Large intestine (tissue), 3 donors: ENCODE data around the gene LCN12. TPM values are rescaled to one million over a fixed set of nuclear protein-coding genes. Genes with fewer than 3 reads are reported as not detected.

ENCODE experiments used
- DNase-seq, 2 donors: peaks; one replicate each; pipeline versions ENCODE4 v3.0.0 to v3.0.0-alpha.2; 2013
- H3K27ac ChIP-seq: one replicate; pipeline ENCODE4 v1.5.1; 2013; ENCODE audit warnings: low read length
- H3K27me3 ChIP-seq: 2 replicates; pipeline ENCODE4 v1.6.1; 2013; ENCODE audit warnings: low read length; ENCODE audit not compliant: control insufficient read depth, insufficient read depth
- H3K36me3 ChIP-seq: 2 replicates; pipeline ENCODE4 v1.6.1; 2013; ENCODE audit warnings: low read length; ENCODE audit not compliant: control insufficient read depth, insufficient read depth
- H3K4me1 ChIP-seq: one replicate; pipeline ENCODE4 v1.6.1; 2013; ENCODE audit warnings: low read length; ENCODE audit not compliant: control insufficient read depth, insufficient read depth
- H3K4me3 ChIP-seq: one replicate; pipeline ENCODE4 v1.5.1; 2013; ENCODE audit warnings: low read length
- H3K9me3 ChIP-seq: one replicate; pipeline ENCODE4 v1.6.1; 2013; ENCODE audit warnings: mild to moderate bottlenecking, low read depth, low read length, moderate library complexity; ENCODE audit not compliant: control insufficient read depth
- WGBS: methylation state at CpG from one replicate; pipeline ENCODE4 v1.1.5; 2013; ENCODE audit warnings: low lambda C conversion rate; ENCODE audit not compliant: insufficient coverage; 5-methylcytosine and 5-hydroxymethylcytosine counted together
- polyA plus RNA-seq: library from polyadenylated mRNA; unstranded; fragments of 120-200 nt; gene quantifications from one replicate; pipeline ENCODE4 v1.2.1, GENCODE V29; 2013

Gene LCN12
- polyA plus RNA-seq, 1 donor = 121 TPM

DNA sequence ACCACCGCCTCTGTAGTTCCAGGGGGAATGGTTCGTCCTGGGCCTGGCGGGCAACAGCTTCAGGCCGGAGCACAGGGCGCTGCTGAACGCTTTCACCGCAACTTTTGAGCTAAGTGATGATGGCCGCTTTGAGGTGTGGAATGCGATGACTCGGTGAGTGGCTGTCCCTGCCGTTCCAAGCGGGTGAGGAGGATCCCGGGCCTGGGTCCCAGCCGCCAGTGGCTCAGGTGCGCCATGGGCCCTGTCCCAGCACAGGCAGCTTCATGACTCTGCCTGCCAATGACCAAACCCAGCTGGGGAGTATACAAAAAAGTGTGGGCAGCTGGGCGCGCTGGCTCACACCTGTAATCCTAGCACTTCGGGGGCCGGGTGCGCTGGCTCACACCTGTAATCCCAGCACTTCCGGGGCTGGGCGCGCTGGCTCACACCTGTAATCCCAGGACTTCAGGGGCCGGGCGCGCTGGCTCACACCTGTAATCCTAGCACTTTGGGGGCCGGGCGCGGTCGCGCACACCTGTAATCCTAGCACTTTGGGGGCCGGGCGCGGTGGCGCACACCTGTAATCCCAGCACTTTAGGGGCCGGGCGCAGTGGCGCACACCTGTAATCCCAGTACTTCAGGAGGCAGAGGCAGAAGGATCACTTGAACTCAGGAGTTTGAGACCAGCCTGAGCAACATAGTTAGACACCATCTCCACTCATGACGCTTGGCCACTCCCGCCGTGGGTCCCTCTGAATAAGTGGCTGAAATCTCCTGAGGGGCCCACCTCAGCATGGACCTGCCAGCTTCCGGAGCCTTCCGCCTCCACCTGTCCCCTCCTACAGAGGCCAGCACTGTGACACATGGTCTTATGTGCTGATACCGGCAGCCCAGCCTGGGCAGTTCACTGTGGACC, 1.1 kb downstream of the LCN12 start:
- peaks cover 6% of the 10 kb centered on the region for H3K36me3 ChIP-seq
- peaks cover 5% of the 10 kb centered on the region for H3K9me3 ChIP-seq
- no peaks in the 10 kb centered on the region for H3K27me3 ChIP-seq
- no peak overlapping the region for H3K4me3 ChIP-seq
- no CpG with 5 or more reads among the region's 44 CpGs for WGBS
- no peak overlapping the region for H3K27ac ChIP-seq
- DNase-seq = no peak
- H3K4me1 ChIP-seq = peaks cover 29% of the 10 kb centered on the region

DNA sequence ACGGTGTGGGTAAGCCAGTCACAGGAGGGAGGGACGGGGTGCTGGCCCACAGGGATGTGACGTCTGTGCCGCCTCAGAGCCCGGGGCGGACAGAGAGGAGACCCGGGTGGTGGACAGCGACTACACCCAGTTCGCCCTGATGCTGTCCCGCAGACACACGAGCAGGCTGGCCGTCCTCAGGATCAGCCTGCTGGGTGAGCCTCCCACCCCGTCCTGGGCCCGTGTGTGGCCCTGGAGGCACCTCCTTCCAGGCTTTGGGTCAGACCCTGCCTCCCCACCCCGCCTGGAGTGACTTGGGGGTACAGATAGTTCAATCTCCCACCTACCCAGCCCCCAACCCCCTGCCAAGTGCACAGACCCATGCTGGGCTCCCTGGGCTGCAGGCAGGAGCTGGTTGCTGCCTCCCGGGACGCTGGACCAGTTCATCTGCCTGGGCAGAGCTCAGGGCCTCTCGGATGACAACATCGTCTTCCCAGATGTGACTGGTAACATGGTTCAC, 1.7 kb downstream of the LCN12 start:
- DNase-seq = no peak
- Histone ChIP-seq H3K4me3 (no peak overlapping the region), H3K9me3 (peaks cover 5% of the 10 kb centered on the region), H3K27me3 (no peaks in the 10 kb centered on the region), H3K36me3 (peaks cover 6% of the 10 kb centered on the region), H3K27ac (no peak overlapping the region), H3K4me1 (peaks cover 26% of the 10 kb centered on the region)
- WGBS = no CpG with 5 or more reads among the region's 19 CpGs

DNA sequence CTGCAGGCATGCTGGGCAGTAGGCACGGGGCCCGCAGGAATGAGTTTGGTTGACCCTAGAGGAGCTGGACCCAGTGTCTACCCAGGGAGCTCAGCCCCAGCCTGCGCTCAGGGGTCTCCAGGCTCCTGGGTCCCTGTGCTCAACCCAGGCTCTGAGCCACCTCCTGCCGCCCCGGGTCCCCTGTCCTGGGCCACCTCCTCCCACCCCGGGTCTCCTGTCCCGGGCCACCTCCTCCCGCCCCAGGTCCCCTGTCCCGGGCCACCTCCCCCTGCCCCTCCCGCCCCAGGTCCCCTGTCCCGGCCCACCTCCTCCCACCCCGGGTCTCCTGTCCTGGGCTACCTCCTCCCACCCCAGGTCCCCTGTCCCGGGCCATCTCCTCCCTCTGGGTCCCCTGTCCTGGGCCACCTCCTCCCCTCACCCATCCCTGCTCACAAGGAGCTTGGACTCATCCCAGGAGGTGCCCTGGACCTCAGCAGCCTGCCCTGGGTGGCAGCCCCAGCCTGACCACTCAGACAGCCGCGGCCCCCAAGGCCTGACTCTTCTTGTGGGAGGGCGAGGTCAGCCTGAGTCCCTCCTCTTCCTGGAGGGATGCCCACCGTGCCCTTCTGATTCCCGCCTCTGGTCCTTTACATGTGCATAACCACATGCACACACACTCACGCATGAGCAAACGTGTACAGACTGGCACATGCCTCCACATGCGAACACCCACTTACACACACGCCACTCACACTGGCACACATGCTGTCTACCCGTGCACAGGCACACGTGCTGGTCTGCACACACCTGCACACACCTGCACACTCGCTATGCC, 2.4 kb downstream of the LCN12 start:
- no CpG with 5 or more reads among the region's 25 CpGs for WGBS
- peaks cover 6% of the 10 kb centered on the region for H3K36me3 ChIP-seq
- peaks cover 5% of the 10 kb centered on the region for H3K9me3 ChIP-seq
- DNase-seq = no peak
- no peak overlapping the region for H3K4me3 ChIP-seq
- H3K4me1 ChIP-seq = peaks cover 22% of the 10 kb centered on the region
- no peaks in the 10 kb centered on the region for H3K27me3 ChIP-seq
- H3K27ac ChIP-seq = no peak overlapping the region

DNA sequence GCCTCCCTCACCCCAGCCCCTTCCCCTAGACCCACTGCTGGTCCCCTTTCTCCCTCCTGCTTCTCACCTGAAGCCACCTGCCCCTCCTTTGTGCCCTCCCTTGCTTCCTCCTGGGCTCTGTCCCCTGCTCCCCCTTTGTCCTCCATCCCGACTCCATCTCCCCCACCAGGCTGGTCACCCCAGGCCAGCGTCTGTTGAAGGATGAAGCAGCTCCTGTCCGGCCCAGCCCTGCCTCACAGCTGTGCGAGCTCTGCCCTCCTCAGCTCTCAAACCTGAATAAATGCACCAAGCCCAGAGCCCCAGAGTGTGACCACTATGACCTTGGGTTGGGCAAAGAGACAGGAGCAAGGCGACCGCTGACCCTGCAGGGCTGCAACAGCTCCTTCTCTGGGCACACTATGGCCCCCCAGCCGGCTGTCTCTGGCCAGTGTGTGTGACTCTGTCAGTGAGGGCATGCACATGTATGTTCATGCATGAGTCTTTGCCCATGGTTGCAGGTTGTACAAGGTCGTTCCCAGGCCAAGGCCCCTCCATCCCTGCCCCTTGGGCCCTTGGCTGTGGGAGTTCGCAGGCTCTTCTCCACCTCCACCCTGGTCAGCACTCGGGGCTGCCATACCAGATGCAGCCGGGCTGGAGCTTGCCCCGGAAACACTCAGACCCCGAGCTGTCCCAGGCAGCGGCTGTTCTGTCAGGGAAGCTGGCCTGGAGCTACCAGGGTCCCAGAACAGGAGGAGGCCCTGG, 3.3 kb downstream of the LCN12 start:
- no peak for DNase-seq
- no peaks in the 10 kb centered on the region for H3K27me3 ChIP-seq
- H3K36me3 ChIP-seq = peaks cover 6% of the 10 kb centered on the region
- H3K9me3 ChIP-seq = peaks cover 5% of the 10 kb centered on the region
- H3K27ac ChIP-seq = no peak overlapping the region
- H3K4me3 ChIP-seq = no peak overlapping the region
- peaks cover 21% of the 10 kb centered on the region for H3K4me1 ChIP-seq
- no CpG with 5 or more reads among the region's 14 CpGs for WGBS

DNA sequence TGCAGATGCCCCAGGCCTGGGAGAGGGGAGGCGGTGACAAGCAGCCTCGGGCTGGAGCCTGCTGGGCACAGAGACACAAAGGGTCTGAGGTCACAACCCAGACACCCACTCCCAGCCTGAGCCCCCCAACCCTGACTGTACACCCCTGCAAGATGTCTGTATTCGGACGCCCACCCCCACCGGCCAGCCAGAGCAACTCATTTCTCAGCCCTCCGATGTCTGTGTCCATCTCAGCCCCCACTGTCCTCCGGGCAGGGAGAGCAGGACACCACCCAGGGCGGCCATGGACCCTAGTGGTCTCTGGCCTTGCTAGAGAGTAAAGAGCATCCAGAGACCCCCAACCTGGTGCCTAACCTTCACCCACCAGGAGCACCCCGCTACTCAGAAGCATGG, 3.9 kb downstream of the LCN12 start:
- no CpG with 5 or more reads among the region's 9 CpGs for WGBS
- Histone ChIP-seq H3K4me1 (peaks cover 16% of the 10 kb centered on the region), H3K36me3 (peaks cover 6% of the 10 kb centered on the region), H3K27me3 (no peaks in the 10 kb centered on the region), H3K9me3 (peaks cover 5% of the 10 kb centered on the region), H3K27ac (no peak overlapping the region), H3K4me3 (no peak overlapping the region)
- DNase-seq = no peak

DNA sequence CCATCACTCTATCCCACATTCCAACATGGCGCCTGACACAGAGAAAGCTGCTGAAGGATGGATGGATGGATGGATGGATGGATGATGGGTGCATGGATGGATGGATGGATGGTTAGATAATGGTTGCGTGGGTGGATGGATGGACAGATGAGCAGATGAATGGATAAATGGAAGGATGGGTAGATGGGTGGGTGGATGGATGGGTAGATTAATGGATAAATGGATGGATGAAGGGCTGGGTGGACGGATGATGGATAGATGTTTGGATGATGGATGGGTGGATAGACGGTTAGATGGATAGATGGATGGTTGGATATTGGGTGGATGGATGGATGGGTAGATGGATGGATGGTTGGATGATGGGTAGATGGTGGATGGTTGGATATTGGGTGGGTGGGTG, 4.5 kb downstream of the LCN12 start:
- Histone ChIP-seq H3K9me3 (peaks cover 5% of the 10 kb centered on the region), H3K27me3 (no peaks in the 10 kb centered on the region), H3K27ac (no peak overlapping the region), H3K4me3 (no peak overlapping the region), H3K36me3 (peaks cover 6% of the 10 kb centered on the region), H3K4me1 (peaks cover 9% of the 10 kb centered on the region)
- WGBS = 95% methylated on average over 3 of the region's 4 CpGs
- no peak for DNase-seq

DNA sequence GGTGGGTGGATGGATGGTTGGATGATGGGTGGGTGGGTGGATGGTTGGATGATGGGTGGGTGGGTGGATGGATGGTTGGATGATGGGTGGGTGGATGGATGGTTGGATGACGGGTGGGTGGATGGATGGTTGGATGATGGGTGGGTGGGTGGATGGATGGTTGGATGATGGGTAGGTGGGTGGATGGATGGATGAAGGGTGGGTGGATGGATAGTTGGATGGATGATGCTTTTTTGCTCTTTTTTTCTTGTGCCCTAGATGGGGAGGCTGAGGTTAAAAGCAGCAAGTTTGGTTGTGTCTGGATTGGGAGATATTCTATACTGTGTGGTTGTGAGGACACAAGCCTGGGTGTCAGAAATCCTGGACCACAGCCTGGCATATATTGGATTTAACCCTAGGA, 5.4 kb downstream of the LCN12 start:
- DNase-seq = no peak
- no peak overlapping the region for H3K27ac ChIP-seq
- peaks cover 5% of the 10 kb centered on the region for H3K9me3 ChIP-seq
- H3K4me1 ChIP-seq = peaks cover under 1% of the 10 kb centered on the region
- WGBS = no CpG with 5 or more reads among the region's 1 CpG
- peaks cover 6% of the 10 kb centered on the region for H3K36me3 ChIP-seq
- H3K4me3 ChIP-seq = no peak overlapping the region
- H3K27me3 ChIP-seq = no peaks in the 10 kb centered on the region

DNA sequence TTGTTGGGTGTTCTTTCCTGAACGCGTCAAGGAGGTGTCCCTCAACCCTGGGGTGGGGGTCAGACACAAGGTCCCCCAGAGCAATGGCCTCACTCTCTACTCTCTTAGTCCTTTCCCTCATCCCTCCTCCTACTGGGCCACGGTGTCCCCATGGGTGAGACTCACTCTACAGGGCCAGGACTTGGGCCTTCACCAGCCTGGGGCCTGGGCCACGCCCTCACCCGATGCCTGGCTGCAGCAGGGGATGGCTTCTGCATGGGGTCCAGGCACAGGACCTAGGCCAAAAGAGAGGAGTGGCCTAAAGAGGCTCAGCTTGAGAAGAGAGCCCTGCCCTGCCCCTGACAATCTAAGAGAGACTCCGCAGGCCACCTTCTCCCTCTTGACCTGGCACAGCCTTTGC, 5.8 kb downstream of the LCN12 start:
- Histone ChIP-seq H3K36me3 (peaks cover 6% of the 10 kb centered on the region), H3K27me3 (peaks cover 4% of the 10 kb centered on the region), H3K4me3 (no peak overlapping the region), H3K9me3 (peaks cover 5% of the 10 kb centered on the region), H3K4me1 (no peaks in the 10 kb centered on the region), H3K27ac (no peak overlapping the region)
- no peak for DNase-seq
- no CpG with 5 or more reads among the region's 6 CpGs for WGBS

DNA sequence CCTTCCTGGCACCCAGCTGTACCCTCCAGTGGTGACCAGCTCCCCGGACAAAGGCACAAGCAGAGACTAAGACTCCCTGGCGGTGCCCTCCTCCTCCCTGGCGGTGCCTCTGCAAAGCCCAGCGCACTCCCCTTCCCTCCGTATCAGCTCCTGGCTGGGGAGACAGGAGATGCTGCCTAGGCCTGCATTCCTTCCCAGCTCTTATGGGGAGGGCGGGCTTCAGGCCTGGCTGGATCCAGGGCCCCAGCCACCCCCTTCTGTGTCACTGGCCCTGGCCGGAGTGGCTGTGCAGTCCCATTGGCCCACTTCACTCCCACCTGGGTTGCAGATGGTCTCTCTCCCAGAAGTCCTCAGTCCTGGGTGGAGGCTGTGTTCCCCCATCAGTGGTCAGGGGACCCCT, 6.4 kb downstream of the LCN12 start:
- DNase-seq = no peak
- peaks cover 4% of the 10 kb centered on the region for H3K36me3 ChIP-seq
- H3K27ac ChIP-seq = no peak overlapping the region
- H3K4me1 ChIP-seq = no peaks in the 10 kb centered on the region
- peaks cover 5% of the 10 kb centered on the region for H3K27me3 ChIP-seq
- WGBS = no CpG with 5 or more reads among the region's 7 CpGs
- H3K9me3 ChIP-seq = peaks cover 5% of the 10 kb centered on the region
- H3K4me3 ChIP-seq = no peak overlapping the region
